DOHH2 (cell line): ENCODE data around the gene C19orf81.

Experiments used
- H3F3A ChIP-seq: fragments of 200-600 bp; sonication (generic), shearing (Covaris generic); 2 replicates; pipeline ENCODE4 v1.6.0; 2016; ENCODE audit warnings: antibody characterized with exemption, mild to moderate bottlenecking; ENCODE audit not compliant: control insufficient read depth, insufficient read depth
- H3K27ac ChIP-seq: fragments of 200-600 bp; sonication (generic); 2 replicates; pipeline ENCODE4 v1.5.1; 2014; ENCODE audit warnings: low read depth, mild to moderate bottlenecking, low read length, moderate library complexity
- H3K27me3 ChIP-seq: fragments of 200-600 bp; sonication (generic); 2 replicates; pipeline ENCODE4 v1.6.1; 2014; ENCODE audit warnings: mild to moderate bottlenecking, low read length, mixed read lengths; ENCODE audit not compliant: control insufficient read depth
- H3K36me3 ChIP-seq: fragments of 200-600 bp; sonication (generic); 2 replicates; pipeline ENCODE4 v1.6.1; 2014; ENCODE audit warnings: mild to moderate bottlenecking, low read length, moderate library complexity, mixed read lengths; ENCODE audit not compliant: control insufficient read depth
- H3K4me1 ChIP-seq: fragments of 200-600 bp; sonication (generic); 2 replicates; pipeline ENCODE4 v1.6.1; 2014; ENCODE audit warnings: mild to moderate bottlenecking, low read length, mixed read lengths; ENCODE audit not compliant: control insufficient read depth
- H3K4me2 ChIP-seq: fragments of 200-600 bp; sonication (generic); 2 replicates; pipeline ENCODE4 v1.6.0; 2014; ENCODE audit warnings: mild to moderate bottlenecking, low read length, moderate library complexity
- H3K4me3 ChIP-seq: fragments of 200-600 bp; sonication (generic); 2 replicates; pipeline ENCODE4 v1.5.1; 2014; ENCODE audit warnings: mild to moderate bottlenecking, low read length, mixed read lengths
- H3K79me2 ChIP-seq: fragments of 200-600 bp; sonication (generic); 2 replicates; pipeline ENCODE4 v1.6.1; 2014; ENCODE audit warnings: mild to moderate bottlenecking, low read length, mixed read lengths; ENCODE audit not compliant: control insufficient read depth
- H3K9me2 ChIP-seq: fragments of 200-600 bp; sonication (generic); replicated peaks from 2 replicates; pipeline ENCODE4 v1.6.1; 2014; ENCODE audit warnings: mild to moderate bottlenecking, low read length, mixed read lengths; ENCODE audit not compliant: control insufficient read depth
- H3K9me3 ChIP-seq: fragments of 200-600 bp; sonication (generic); 2 replicates; pipeline ENCODE4 v1.6.1; 2014; ENCODE audit warnings: antibody characterized with exemption, low read length, mixed read lengths; ENCODE audit not compliant: control insufficient read depth, insufficient read depth
- H4K20me1 ChIP-seq: fragments of 200-600 bp; sonication (generic); 2 replicates; pipeline ENCODE4 v1.6.0; 2014; ENCODE audit warnings: low read depth, mild to moderate bottlenecking, antibody characterized with exemption, low read length, moderate library complexity; ENCODE audit not compliant: control insufficient read depth, insufficient read depth
- CTCF ChIP-seq: fragments of 200-600 bp; sonication (generic); IDR thresholded peaks from one replicate; pipeline ENCODE4 v1.5.1; 2014; ENCODE audit warnings: antibody characterized with exemption, mild to moderate bottlenecking, low read depth, low read length; ENCODE audit not compliant: poor library complexity, severe bottlenecking
- EZH2phosphoT487 ChIP-seq: fragments of 200-600 bp; sonication (generic); IDR thresholded peaks from 2 replicates; pipeline ENCODE4 v1.6.1; 2017; ENCODE audit warnings: borderline replicate concordance, mild to moderate bottlenecking, antibody characterized with exemption, low read length, moderate library complexity, mixed read lengths

The C19orf81 gene

GRCh38 chr19:50668416-50668815 lies 19.2 kb downstream of the C19orf81 start:
- no peak overlapping the region for H3K4me2 ChIP-seq
- TF ChIP-seq CTCF (no peak), EZH2phosphoT487 (no peak)
- no peaks in the 10 kb centered on the region for H3K9me3 ChIP-seq
- H3K4me1 ChIP-seq: no peaks in the 10 kb centered on the region
- H4K20me1 ChIP-seq: no peaks in the 10 kb centered on the region
- H3K36me3 ChIP-seq: no peaks in the 10 kb centered on the region
- H3K27ac ChIP-seq: no peak overlapping the region
- H3K79me2 ChIP-seq: no peaks in the 10 kb centered on the region
- H3K4me3 ChIP-seq: no peak overlapping the region
- H3K9me2 ChIP-seq: no peaks in the 10 kb centered on the region
- H3K27me3 ChIP-seq: no peaks in the 10 kb centered on the region
- no peaks in the 10 kb centered on the region; the same call in 1 of the 2 replicates for H3F3A ChIP-seq

- TF ChIP-seq CTCF (no peak), EZH2phosphoT487 (no peak)
- no peak overlapping the region for H3K4me2 ChIP-seq
- H3K27ac ChIP-seq: no peak overlapping the region
- H3K79me2 ChIP-seq: no peaks in the 10 kb centered on the region
- no peaks in the 10 kb centered on the region for H3K4me1 ChIP-seq
- H3K36me3 ChIP-seq: no peaks in the 10 kb centered on the region
- H3F3A ChIP-seq: no peaks in the 10 kb centered on the region
- H3K9me3 ChIP-seq: no peaks in the 10 kb centered on the region
- H4K20me1 ChIP-seq: no peaks in the 10 kb centered on the region
- H3K9me2 ChIP-seq: no peaks in the 10 kb centered on the region
- H3K27me3 ChIP-seq: no peaks in the 10 kb centered on the region
- H3K4me3 ChIP-seq: no peak overlapping the region
Measured at GRCh38 chr19:50668879-50669278, 19.6 kb downstream of the C19orf81 start.

GRCh38 chr19:50669302-50670101 lies 20.3 kb downstream of the C19orf81 start:
- peak; percentile 94 for TF ChIP-seq CTCF
- TF ChIP-seq EZH2phosphoT487: no peak
- H3K4me2 ChIP-seq: no peak overlapping the region
- H3K9me3 ChIP-seq: no peaks in the 10 kb centered on the region
- no peak overlapping the region for H3K27ac ChIP-seq
- no peaks in the 10 kb centered on the region for H4K20me1 ChIP-seq
- H3K9me2 ChIP-seq: no peaks in the 10 kb centered on the region
- no peaks in the 10 kb centered on the region for H3K27me3 ChIP-seq
- no peaks in the 10 kb centered on the region for H3K79me2 ChIP-seq
- H3F3A ChIP-seq: no peaks in the 10 kb centered on the region
- no peaks in the 10 kb centered on the region for H3K4me1 ChIP-seq
- no peaks in the 10 kb centered on the region for H3K36me3 ChIP-seq
- no peak overlapping the region for H3K4me3 ChIP-seq
